Stomach (tissue), 9 donors: Measurements from ENCODE around the gene KTN1. TPM values are rescaled to one million over a fixed set of nuclear protein-coding genes. Genes with fewer than 3 reads are reported as not detected.

Experiments used
- DNase-seq, 2 donors: peaks; one replicate each; pipeline versions ENCODE4 v3.0.0 to v3.0.0-alpha.2; 2013 to 2019
- H3K27ac ChIP-seq, 5 donors: fragments of 200-600 bp in 4 of 5; sonication (generic) in 4 of 5; one replicate each; pipeline ENCODE4 v1.5.1; 2013 to 2019; ENCODE audit warnings: mild to moderate bottlenecking in 1 of 5, moderate library complexity in 1 of 5
- H3K27me3 ChIP-seq, 3 donors: fragments of 200-600 bp; sonication (generic); one replicate each; pipeline ENCODE4 v1.5.1; 2017 to 2019; ENCODE audit warnings: mixed run types in 1 of 3
- H3K36me3 ChIP-seq, 4 donors: fragments of 200-600 bp; sonication (generic); 1 replicate in 3 of 4; 2 replicates in 1 of 4; pipeline ENCODE4 v1.5.1; 2016 to 2019
- H3K4me1 ChIP-seq, 4 donors: fragments of 200-600 bp; sonication (generic); one replicate each; pipeline ENCODE4 v1.5.1; 2016 to 2019
- H3K4me3 ChIP-seq, 4 donors: fragments of 200-600 bp; sonication (generic) in 3 of 4; one replicate each; pipeline ENCODE4 v1.5.1; 2016 to 2019; ENCODE audit warnings: mild to moderate bottlenecking in 1 of 4
- H3K9me3 ChIP-seq, 4 donors: fragments of 200-600 bp; sonication (generic); one replicate each; pipeline ENCODE4 v1.5.1; 2016 to 2019
- EP300 ChIP-seq: sonication (generic); formaldehyde crosslinking; IDR thresholded peaks from one replicate; pipeline ENCODE4 v1.6.1; 2017; ENCODE audit warnings: antibody characterized with exemption
- POLR2A ChIP-seq, 4 donors: fragments of 450-650 bp; IDR thresholded peaks; one replicate each; pipeline ENCODE4 v1.6.1; 2016; ENCODE audit warnings: antibody characterized with exemption in 4 of 4, control low read depth in 2 of 4, mild to moderate bottlenecking in 1 of 4, moderate library complexity in 1 of 4
- POLR2AphosphoS5 ChIP-seq, 3 donors: sonication (generic); formaldehyde crosslinking; IDR thresholded peaks; one replicate each; pipeline ENCODE4 v1.6.1; 2016; ENCODE audit warnings: antibody characterized with exemption in 3 of 3
- WGBS, 5 donors: extraction: QIAGEN DNeasy Blood & Tissue Kit in 3 of 5; methylation state at CpG; one replicate each; pipeline versions ENCODE4 v1.1.5 to v1.1.7; 2013 to 2018; 5-methylcytosine and 5-hydroxymethylcytosine counted together
- intact Hi-C: fragments of 100-400 bp; cut with DNase I; formaldehyde crosslinking; loops from one replicate; pipeline ENCODE4 v1.15.1; 2023; ENCODE audit warnings: low total_unique reads
- polyA plus RNA-seq, 3 donors: library from polyadenylated mRNA; stranded (reverse); fragments of 200-250 nt; gene quantifications; one replicate each; pipeline ENCODE4 v1.2.3, GENCODE V29; 2013
- total RNA-seq, 5 donors: library from RNA; depleted of rRNA; stranded (reverse); fragments of >200 nt; gene quantifications; one replicate each; pipeline versions ENCODE4 v1.1.0 to v1.2.3, GENCODE V29; 2014 to 2016
- TF ChIP-seq, protein P1 (sequence below), 7 experiments: fragments of 450-650 bp in 4 of 7; fragments of 200-600 bp in 3 of 7; sonication (generic) in 3 of 7; IDR thresholded peaks; one replicate each; pipeline ENCODE4 v1.5.1; 2016 to 2019; ENCODE audit warnings: antibody characterized with exemption in 7 of 7, control low read depth in 2 of 7, mild to moderate bottlenecking in 1 of 7
- donor health status: healthy with polysubstance abuse.
- donor health status: Bipolar disorder and iron deficiency.
- donor health status: healthy.

KTN1 gene
- total and polyA plus RNA-seq, 8 donors: 43.3 to 123 (median 81.2) TPM

DNA sequence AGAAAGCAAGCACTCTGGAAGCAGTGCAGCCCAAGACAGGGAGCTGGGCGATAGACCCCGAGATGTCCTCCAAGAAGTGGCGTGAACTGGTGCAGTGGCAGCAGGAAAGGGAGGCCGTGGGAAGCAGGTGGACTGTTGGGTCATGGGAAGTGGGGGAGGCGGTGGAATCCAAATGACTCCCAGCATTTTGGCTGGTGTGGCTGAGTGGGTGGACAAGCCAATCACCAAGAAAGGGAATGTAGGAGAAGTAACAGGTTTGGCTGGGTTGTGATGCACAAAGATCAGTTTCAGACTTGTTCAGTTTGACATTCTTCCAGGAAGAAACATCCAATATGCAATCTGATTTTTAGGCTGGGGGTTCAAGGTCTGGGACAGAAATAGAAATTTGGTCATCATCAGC lies 46.0 kb upstream of the KTN1 start:
- intact Hi-C loops: no loop called here
- peaks cover 0 to 11% (median 5%) of the 10 kb centered on the region in 4 donors for H3K9me3 ChIP-seq
- H3K36me3 ChIP-seq: no peaks in the 10 kb centered on the region
- no peaks in the 10 kb centered on the region for H3K4me1 ChIP-seq
- H3K27me3 ChIP-seq: no peaks in the 10 kb centered on the region
- no peak for DNase-seq
- no peak overlapping the region for H3K27ac ChIP-seq
- 66 to 82% (median 71%) methylated on average over 5 of the region's 5 CpGs for WGBS, 5 donors
- H3K4me3 ChIP-seq: no peak overlapping the region
- TF ChIP-seq EP300: no peak
- TF ChIP-seq, protein P1, sequence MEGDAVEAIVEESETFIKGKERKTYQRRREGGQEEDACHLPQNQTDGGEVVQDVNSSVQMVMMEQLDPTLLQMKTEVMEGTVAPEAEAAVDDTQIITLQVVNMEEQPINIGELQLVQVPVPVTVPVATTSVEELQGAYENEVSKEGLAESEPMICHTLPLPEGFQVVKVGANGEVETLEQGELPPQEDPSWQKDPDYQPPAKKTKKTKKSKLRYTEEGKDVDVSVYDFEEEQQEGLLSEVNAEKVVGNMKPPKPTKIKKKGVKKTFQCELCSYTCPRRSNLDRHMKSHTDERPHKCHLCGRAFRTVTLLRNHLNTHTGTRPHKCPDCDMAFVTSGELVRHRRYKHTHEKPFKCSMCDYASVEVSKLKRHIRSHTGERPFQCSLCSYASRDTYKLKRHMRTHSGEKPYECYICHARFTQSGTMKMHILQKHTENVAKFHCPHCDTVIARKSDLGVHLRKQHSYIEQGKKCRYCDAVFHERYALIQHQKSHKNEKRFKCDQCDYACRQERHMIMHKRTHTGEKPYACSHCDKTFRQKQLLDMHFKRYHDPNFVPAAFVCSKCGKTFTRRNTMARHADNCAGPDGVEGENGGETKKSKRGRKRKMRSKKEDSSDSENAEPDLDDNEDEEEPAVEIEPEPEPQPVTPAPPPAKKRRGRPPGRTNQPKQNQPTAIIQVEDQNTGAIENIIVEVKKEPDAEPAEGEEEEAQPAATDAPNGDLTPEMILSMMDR (IDR thresholded peaks at IDR 0.05): no peak
- TF ChIP-seq POLR2AphosphoS5 (IDR thresholded peaks at IDR 0.05): no peak
- TF ChIP-seq POLR2A (IDR thresholded peaks at IDR 0.05): no peak

DNA sequence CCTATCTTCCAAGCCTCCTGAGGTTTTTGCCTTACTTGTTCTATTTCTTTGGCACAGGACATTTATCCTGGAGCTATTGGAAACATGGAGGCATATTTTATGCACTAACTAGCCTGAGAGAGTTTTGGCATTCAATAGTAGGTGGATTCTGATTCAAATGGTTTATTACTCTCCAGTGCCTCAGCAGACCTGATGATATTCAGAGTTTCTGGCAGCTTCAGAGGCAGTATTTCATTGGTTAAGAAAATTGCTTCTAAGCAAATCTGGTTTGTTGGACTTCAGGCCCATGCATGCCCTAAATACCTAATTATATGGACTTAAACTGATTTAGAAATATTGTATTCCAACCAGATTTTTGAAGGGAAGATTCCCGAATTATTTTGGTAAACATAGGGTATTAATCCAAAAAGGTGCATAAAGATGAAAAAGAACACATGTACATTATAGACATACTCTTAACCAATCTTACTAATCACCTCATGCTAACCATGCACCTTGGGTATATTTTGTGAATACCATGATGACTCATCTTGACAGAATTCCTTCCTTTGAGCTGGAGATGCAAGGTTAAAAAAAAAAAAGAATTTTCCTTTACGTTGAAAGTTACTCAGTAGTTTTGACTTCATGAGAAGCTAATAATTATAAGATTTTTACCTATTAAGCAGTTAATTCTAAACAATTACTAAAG lies 44.3 kb upstream of the KTN1 start:
- intact Hi-C loops: no loop called here
- H3K9me3 ChIP-seq: peaks cover 0 to 11% (median 5%) of the 10 kb centered on the region in 4 donors
- 74 to 82% (median 77%) methylated on average over 2 of the region's 2 CpGs for WGBS, 5 donors
- TF ChIP-seq POLR2A (IDR thresholded peaks at IDR 0.05): no peak
- no peak for TF ChIP-seq EP300
- no peak for TF ChIP-seq POLR2AphosphoS5 (IDR thresholded peaks at IDR 0.05)
- TF ChIP-seq, protein P1 (IDR thresholded peaks at IDR 0.05): no peak
- DNase-seq: no peak
- H3K36me3 ChIP-seq: no peaks in the 10 kb centered on the region
- H3K27ac ChIP-seq: no peak overlapping the region
- H3K4me3 ChIP-seq: no peak overlapping the region
- no peaks in the 10 kb centered on the region for H3K27me3 ChIP-seq
- H3K4me1 ChIP-seq: no peaks in the 10 kb centered on the region

DNA sequence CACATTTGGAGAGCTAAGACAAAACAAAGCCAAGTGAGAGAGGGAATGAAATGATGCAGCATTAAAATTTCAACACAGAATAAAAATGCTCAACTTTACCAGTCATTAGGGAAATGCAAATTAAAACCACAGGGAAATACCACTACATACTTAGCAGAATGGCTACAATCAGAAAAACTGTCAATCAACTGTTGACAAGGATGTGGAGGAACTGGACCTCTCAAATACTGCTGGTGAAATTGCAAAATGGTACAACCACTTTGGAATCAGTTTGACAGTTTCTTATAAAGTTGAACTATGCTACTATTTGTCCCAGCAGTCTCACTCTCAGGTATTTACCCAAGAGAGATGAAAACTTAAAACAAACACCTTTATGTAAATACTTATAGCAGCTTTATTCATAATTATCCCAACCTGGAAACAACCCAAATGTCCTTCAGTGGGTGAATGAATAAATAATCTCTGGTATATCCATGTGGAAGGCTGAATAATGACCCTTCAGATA lies 43.8 kb upstream of the KTN1 start:
- TF ChIP-seq POLR2A (IDR thresholded peaks at IDR 0.05): no peak
- Histone ChIP-seq H3K27me3 (no peaks in the 10 kb centered on the region), H3K36me3 (no peaks in the 10 kb centered on the region), H3K9me3 (peaks cover 0 to 11% (median 5%) of the 10 kb centered on the region in 4 donors), H3K4me1 (no peaks in the 10 kb centered on the region), H3K4me3 (no peak overlapping the region), H3K27ac (no peak overlapping the region)
- intact Hi-C loops: no loop called here
- DNase-seq: no peak

DNA sequence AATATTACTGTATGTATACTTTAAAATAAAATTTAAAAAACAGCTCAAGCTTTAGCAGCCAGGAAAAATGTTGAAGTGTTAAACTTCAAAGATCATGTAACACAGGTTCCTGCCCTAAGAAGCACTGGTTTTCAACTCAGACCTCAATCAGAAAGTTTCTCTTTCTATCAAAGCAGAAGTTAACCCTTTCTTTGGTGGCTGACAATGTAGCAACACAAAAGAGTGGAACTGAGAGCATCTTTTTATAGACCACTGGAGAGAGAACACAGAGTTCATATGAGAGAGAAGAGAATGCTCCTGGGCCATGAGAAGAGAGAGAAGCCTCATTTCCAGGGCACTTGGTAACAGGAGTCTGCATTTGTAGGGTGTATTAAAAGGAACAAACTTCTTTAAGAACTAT lies 42.2 kb upstream of the KTN1 start:
- intact Hi-C loops: no loop called here
- Histone ChIP-seq H3K27me3 (no peaks in the 10 kb centered on the region), H3K4me3 (no peak overlapping the region), H3K4me1 (no peaks in the 10 kb centered on the region), H3K27ac (no peak overlapping the region), H3K9me3 (peaks cover 0 to 11% (median 5%) of the 10 kb centered on the region in 4 donors), H3K36me3 (no peaks in the 10 kb centered on the region)
- TF ChIP-seq POLR2AphosphoS5 (IDR thresholded peaks at IDR 0.05) (no peak), EP300 (no peak)
- TF ChIP-seq, protein P1 (IDR thresholded peaks at IDR 0.05): no peak
- no peak for DNase-seq

DNA sequence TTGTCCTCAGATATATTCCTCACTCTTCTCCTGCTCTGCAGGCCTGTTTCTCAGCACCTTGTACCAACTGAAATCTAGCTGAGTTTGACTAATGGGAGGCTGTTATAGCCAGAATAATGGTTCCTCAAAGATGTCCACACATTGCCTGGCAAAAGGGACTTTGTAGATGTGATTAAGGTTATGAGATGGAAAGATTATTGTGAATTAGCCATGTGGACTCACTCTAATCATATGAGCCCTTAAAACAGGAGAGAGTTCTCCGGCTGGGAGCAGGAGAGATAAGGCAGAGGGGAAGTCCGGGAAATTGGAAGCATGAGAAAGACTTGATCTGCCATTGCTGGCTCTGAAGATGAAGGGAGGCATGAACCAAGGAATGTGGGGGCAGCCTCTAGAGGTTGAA lies 40.0 kb upstream of the KTN1 start:
- Histone ChIP-seq H3K4me1 (no peaks in the 10 kb centered on the region), H3K27me3 (no peaks in the 10 kb centered on the region), H3K27ac (no peak overlapping the region), H3K9me3 (peaks cover 0 to 11% (median 5%) of the 10 kb centered on the region in 4 donors), H3K4me3 (no peak overlapping the region), H3K36me3 (no peaks in the 10 kb centered on the region)
- intact Hi-C loops: no loop called here
- 50 to 92% (median 85%) methylated on average over 2 of the region's 2 CpGs for WGBS, 5 donors
- DNase-seq: no peak
- TF ChIP-seq POLR2A (IDR thresholded peaks at IDR 0.05): no peak
- no peak for TF ChIP-seq POLR2AphosphoS5 (IDR thresholded peaks at IDR 0.05)
- no peak for TF ChIP-seq EP300
- TF ChIP-seq, protein P1 (IDR thresholded peaks at IDR 0.05): no peak
